Right lobe of liver (tissue), 6 donors: ENCODE measurements around the gene PTH1R. TPM values are rescaled to one million over a fixed set of nuclear protein-coding genes. Genes with fewer than 3 reads are reported as not detected.
A peak's percentile ranks its signal among the peaks of the same experiment; 100 is the strongest.

Experiments used
- ATAC-seq, 4 donors: fragments of 200-7000 bp; cut with Tn5 transposase; one replicate each; pipeline ENCODE4 v1.9.1; 2020; ENCODE audit warnings: mild to moderate bottlenecking in 4 of 4, moderate library complexity in 4 of 4
- DNase-seq, 3 donors: peaks; one replicate each; pipeline ENCODE4 v3.0.0-alpha.2; 2020
- H3K27ac ChIP-seq, 3 donors: fragments of 200-600 bp; one replicate each; pipeline ENCODE4 v1.8.0; 2022
- H3K27me3 ChIP-seq, 2 donors: fragments of 200-600 bp; one replicate each; pipeline ENCODE4 v1.8.0; 2022
- H3K36me3 ChIP-seq, 4 donors: fragments of 200-600 bp; sonication (generic) in 1 of 4; one replicate each; pipeline versions ENCODE4 v1.5.1 to v1.8.0; 2017 to 2022; ENCODE audit warnings: control low read depth in 1 of 4
- H3K4me1 ChIP-seq, 4 donors: fragments of 200-600 bp; sonication (generic) in 1 of 4; one replicate each; pipeline versions ENCODE4 v1.5.1 to v1.8.0; 2017 to 2022; ENCODE audit warnings: control low read depth in 1 of 4
- H3K4me3 ChIP-seq, 3 donors: fragments of 200-600 bp; one replicate each; pipeline ENCODE4 v1.8.0; 2022
- H3K9me3 ChIP-seq, 4 donors: fragments of 200-600 bp; sonication (generic) in 1 of 4; one replicate each; pipeline versions ENCODE4 v1.5.1 to v1.8.0; 2017 to 2022; ENCODE audit warnings: control low read depth in 1 of 4
- POLR2A ChIP-seq: fragments of 450-650 bp; IDR thresholded peaks from one replicate; pipeline ENCODE4 v1.6.1; 2017; ENCODE audit warnings: antibody characterized with exemption, mild to moderate bottlenecking
- WGBS: methylation state at CpG from one replicate; pipeline ENCODE4 v1.1.6; 2018; ENCODE audit warnings: low coverage, low lambda C conversion rate; ENCODE audit not compliant: insufficient coverage; ENCODE audit errors: missing lambda C conversion rate; 5-methylcytosine and 5-hydroxymethylcytosine counted together
- intact Hi-C, 2 donors: fragments of 100-400 bp; cut with DNase I; formaldehyde crosslinking; loops; one replicate each; pipeline versions ENCODE4 v1.11.2 to v1.14.1; 2022
- total RNA-seq, 6 experiments: library from RNA; depleted of rRNA in 2 of 6; stranded (reverse); fragments of >200 nt in 2 of 6; fragmentation: NEBNext Ultra II Directional in 3 of 6; extraction: Animal tissue kit (Norgen Biotek cat#: 25700) in 3 of 6; gene quantifications; one replicate each; pipeline versions ENCODE4 v1.1.0 to v1.2.4, GENCODE V29; 2016 to 2023
- TF ChIP-seq, protein P1 (sequence below), 4 donors: fragments of 200-600 bp in 3 of 4; fragments of 450-650 bp in 1 of 4; IDR thresholded peaks; one replicate each; pipeline versions ENCODE4 v1.5.1 to v1.8.0; 2016 to 2022; ENCODE audit warnings: antibody characterized with exemption in 4 of 4, mild to moderate bottlenecking in 2 of 4
- donor health status: DM: no; HTN: yes; CAD: no.
- donor health status: DM: no; HTN: no; CAD: no.
- donor health status: DM: no; HTN: no; CAD: no.
- donor health status: DM: no; HTN: yes; CAD: no.
- donor health status: DM: no; HTN: yes; CAD: no.

The PTH1R gene
- total RNA-seq, 6 experiments from 2014 or later, result 6.1 to 32.5 (median 16.0) TPM

DNA sequence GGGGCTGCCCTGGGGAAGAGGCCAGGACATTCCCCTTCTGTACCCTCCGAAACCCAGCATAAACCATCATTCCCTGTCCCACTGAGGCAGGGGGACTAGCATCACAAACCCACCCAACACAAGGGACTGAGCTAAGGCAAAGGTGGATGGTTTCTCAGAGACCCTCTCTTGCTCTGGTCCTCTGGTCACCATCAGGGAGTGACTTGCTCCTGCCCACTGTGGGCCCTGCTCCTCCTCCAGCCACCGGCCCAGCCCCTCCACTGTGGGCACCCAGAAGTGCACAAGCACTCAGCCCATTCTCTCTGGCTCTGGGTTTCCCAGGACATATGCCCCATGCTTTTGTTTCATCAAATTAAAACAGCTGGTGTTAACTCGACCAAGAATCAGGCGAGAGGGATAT, 44.9 kb downstream of the PTH1R start:
- no peaks in the 10 kb centered on the region for H3K27me3 ChIP-seq
- H3K4me1 ChIP-seq, result peaks cover 0 to 21% (median 0%) of the 10 kb centered on the region in 4 donors
- 86% methylated on average over 3 of the region's 4 CpGs for WGBS
- DNase-seq (peak in 1 of 3 donors; percentile 5), ATAC-seq (no peak)
- no peaks in the 10 kb centered on the region for H3K9me3 ChIP-seq
- TF ChIP-seq, protein P1, sequence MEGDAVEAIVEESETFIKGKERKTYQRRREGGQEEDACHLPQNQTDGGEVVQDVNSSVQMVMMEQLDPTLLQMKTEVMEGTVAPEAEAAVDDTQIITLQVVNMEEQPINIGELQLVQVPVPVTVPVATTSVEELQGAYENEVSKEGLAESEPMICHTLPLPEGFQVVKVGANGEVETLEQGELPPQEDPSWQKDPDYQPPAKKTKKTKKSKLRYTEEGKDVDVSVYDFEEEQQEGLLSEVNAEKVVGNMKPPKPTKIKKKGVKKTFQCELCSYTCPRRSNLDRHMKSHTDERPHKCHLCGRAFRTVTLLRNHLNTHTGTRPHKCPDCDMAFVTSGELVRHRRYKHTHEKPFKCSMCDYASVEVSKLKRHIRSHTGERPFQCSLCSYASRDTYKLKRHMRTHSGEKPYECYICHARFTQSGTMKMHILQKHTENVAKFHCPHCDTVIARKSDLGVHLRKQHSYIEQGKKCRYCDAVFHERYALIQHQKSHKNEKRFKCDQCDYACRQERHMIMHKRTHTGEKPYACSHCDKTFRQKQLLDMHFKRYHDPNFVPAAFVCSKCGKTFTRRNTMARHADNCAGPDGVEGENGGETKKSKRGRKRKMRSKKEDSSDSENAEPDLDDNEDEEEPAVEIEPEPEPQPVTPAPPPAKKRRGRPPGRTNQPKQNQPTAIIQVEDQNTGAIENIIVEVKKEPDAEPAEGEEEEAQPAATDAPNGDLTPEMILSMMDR (IDR thresholded peaks at IDR 0.05), result no peak
- TF ChIP-seq POLR2A, result no peak
- H3K36me3 ChIP-seq, result peaks cover 0 to 75% (median 29%) of the 10 kb centered on the region in 4 donors
- no peak overlapping the region for H3K4me3 ChIP-seq
- H3K27ac ChIP-seq, result no peak overlapping the region
- intact Hi-C loops, result loop anchor here (10.0 kb wide), 1 partner anchor 72 kb away; no protein-coding TSS in a partner anchor

DNA sequence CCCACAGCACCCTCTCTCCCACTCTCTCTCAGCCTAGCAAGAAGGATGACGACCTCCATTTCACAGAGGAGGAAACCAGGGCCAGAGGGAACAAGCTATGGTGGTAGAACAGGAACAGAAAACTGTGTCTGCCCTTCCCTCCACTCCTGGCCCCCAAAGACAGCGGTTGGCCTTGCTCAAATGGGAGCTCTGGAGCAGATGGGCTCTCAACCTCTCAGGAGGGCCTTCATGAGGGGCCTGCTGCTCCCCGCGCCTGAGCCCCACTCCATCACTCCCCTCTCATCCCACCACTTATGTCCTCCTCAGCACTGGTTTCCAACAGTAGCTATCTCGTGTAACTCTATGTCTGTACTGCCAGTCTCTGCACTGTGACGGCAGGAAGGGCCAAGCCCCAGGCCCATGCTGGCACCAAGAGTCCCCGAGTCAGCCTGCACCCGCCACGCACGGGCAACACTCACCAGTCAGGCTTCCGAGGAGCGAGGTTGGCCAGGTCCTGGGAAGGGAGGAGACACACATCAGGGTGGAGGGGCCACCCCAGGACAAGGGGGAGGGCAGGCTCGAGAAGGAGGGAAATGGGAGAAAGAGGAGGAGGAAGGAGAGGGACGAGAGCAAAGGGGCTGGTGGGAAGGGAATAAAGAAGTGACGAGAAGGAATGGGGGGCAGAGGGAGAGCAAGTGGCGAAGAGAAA, 45.5 kb downstream of the PTH1R start:
- no peak for ATAC-seq
- Histone ChIP-seq H3K4me3 (no peak overlapping the region), H3K27ac (no peak overlapping the region), H3K4me1 (peaks cover 0 to 26% (median 0%) of the 10 kb centered on the region in 4 donors), H3K27me3 (no peaks in the 10 kb centered on the region), H3K36me3 (peaks cover 0 to 78% (median 27%) of the 10 kb centered on the region in 4 donors), H3K9me3 (no peaks in the 10 kb centered on the region)
- 85% methylated on average over 11 of the region's 16 CpGs for WGBS
- TF ChIP-seq, protein P1 (IDR thresholded peaks at IDR 0.05), result no peak
- no peak for TF ChIP-seq POLR2A
- intact Hi-C loops, result loop anchor here (10.0 kb wide), 1 partner anchor 72 kb away; no protein-coding TSS in a partner anchor
- peak in 2 of 3 donors; percentile 42 to 51 for DNase-seq

DNA sequence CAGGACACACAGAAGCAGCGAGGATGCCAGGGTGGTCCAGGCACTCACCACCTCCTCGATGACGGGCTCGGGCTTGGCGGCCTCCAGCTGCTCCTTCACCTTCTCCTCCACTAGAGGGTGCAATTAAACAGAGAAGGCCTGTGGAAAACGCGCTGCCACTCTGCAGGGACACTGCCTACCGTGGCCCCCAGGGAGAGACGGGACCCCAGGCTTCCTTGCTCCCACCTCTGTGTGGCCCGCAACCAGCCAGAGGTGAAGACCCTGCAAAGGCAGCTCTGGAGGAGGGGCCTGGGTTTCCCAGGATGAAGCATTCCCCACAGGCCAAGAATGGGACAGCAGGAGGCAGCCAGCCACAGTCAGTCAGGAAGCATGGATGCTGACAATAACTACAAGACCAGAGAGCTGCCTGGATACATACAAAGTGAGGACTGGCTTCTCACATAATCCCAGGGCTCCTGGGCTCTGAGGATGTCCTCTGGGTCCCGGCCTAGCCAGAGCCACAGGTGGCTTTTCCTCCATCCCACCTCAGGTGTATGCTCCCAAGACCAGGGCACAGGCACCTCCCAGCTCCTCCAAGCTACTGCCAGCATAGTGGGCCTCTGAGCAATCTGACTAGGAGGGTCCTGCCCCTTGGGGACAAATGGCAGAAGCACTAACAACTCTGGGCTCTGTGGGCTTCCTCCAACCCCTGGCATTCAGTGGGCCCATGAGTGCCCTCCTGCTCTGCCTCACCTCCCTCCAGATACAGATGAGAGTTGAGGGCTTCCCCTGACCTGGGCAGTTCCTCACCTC, 46.2 kb downstream of the PTH1R start:
- Histone ChIP-seq H3K4me1 (peaks cover 0 to 31% (median 0%) of the 10 kb centered on the region in 4 donors), H3K36me3 (peaks cover 0 to 78% (median 24%) of the 10 kb centered on the region in 4 donors), H3K9me3 (no peaks in the 10 kb centered on the region), H3K4me3 (no peak overlapping the region), H3K27me3 (no peaks in the 10 kb centered on the region), H3K27ac (no peak overlapping the region)
- no peak for TF ChIP-seq POLR2A
- TF ChIP-seq, protein P1 (IDR thresholded peaks at IDR 0.05), result peak; percentile 60 to 66 (median 64)
- intact Hi-C loops, result loop anchor here (10.0 kb wide), 1 partner anchor 71 kb away; no protein-coding TSS in a partner anchor
- ATAC-seq (peak; percentile 50 to 68 (median 58)), DNase-seq (peak in 2 of 3 donors; percentile 54 to 58)
- WGBS, result 34% methylated on average over 6 of the region's 11 CpGs

DNA sequence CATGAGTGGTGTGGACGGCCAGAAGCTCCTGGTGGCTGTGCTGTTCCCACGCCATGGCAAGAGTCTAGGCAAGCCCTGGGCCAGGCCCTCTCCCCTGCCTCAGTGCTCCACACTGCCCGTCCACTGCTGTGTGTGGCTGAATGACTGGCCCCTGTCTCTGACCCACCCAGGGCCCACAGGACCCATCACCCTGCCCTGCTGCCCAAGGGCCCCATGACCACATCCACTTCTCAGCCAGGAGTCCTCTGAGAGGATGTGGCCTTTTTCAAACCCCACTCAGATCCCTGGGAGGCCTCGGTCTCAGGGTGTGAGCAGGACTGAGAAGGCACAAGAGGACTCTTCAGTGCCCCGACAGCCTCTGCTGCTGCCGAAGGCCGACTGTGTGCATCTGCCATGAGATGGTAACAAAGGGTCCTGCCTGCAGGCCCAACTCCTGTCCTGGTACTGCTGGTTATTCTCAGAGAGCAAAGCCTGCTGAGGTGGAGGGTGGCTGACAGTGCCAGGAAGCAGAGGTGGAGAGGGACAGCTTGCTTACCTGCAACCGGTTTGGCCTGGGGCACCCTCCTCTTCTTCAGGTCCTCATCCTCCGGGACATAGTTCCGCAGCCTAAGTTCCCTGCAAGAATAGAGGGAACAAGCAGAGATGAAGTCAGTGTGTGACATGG, 47.5 kb downstream of the PTH1R start:
- no peak overlapping the region for H3K27ac ChIP-seq
- DNase-seq (peak in 2 of 3 donors; percentile 38 to 45), ATAC-seq (no peak)
- H3K9me3 ChIP-seq, result no peaks in the 10 kb centered on the region
- H3K27me3 ChIP-seq, result no peaks in the 10 kb centered on the region
- TF ChIP-seq, protein P1 (IDR thresholded peaks at IDR 0.05), result no peak
- H3K4me3 ChIP-seq, result no peak overlapping the region
- H3K36me3 ChIP-seq, result peaks cover 0 to 70% (median 23%) of the 10 kb centered on the region in 4 donors
- H3K4me1 ChIP-seq, result peaks cover 0 to 42% (median 4%) of the 10 kb centered on the region in 4 donors
- intact Hi-C loops, result loop anchor here (10.0 kb wide), 1 partner anchor 70 kb away; no protein-coding TSS in a partner anchor
- WGBS, result 92% methylated on average over 6 of the region's 10 CpGs
